BE2C (cell line): ENCODE measurements around the gene GRHL1.
"Not testable (repeated sequence)": the region's sequence is repeated elsewhere in the genome, so short reads cannot be mapped to it uniquely, and the experiment has no call there.

ENCODE experiments used
- DNase-seq: peaks from one replicate; pipeline ENCODE4 v3.0.0-alpha.2; 2020
- H3K27me3 ChIP-seq: fragments of 250-450 bp; sonication (Bioruptor Pico); 2 replicates; pipeline ENCODE4 v1.5.1; 2020; ENCODE audit warnings: mild to moderate bottlenecking
- H3K36me3 ChIP-seq: fragments of 250-450 bp; sonication (Bioruptor Pico); 2 replicates; pipeline ENCODE4 v1.5.1; 2020; ENCODE audit warnings: mild to moderate bottlenecking
- H3K4me1 ChIP-seq: fragments of 250-450 bp; sonication (Bioruptor Pico); 2 replicates; pipeline ENCODE4 v1.5.1; 2020
- H3K4me3 ChIP-seq: 2 replicates; pipeline ENCODE4 v1.5.1; 2011; ENCODE audit warnings: low read depth, low read length
- H3K9me3 ChIP-seq: fragments of 250-450 bp; sonication (Bioruptor Pico); 2 replicates; pipeline ENCODE4 v1.5.1; 2020
- CTCF ChIP-seq: IDR thresholded peaks from 2 replicates; pipeline ENCODE4 v1.5.1; 2012; ENCODE audit warnings: mild to moderate bottlenecking, low read depth, low read length

The GRHL1 gene

GRCh38 chr2:10012963-10013461 lies 61.5 kb downstream of the GRHL1 start:
- Histone ChIP-seq H3K27me3 (no peaks in the 10 kb centered on the region), H3K4me1 (peaks cover 10% of the 10 kb centered on the region), H3K9me3 (no peaks in the 10 kb centered on the region), H3K36me3 (no peaks in the 10 kb centered on the region), H3K4me3 (no peak overlapping the region)
- TF ChIP-seq CTCF, result no peak
- no peak for DNase-seq

- H3K9me3 ChIP-seq, H3K4me3 ChIP-seq, DNase-seq, H3K27me3 ChIP-seq, H3K36me3 ChIP-seq: not testable (repeated sequence)
- peaks cover 10% of the 10 kb centered on the region for H3K4me1 ChIP-seq
These were observed 62.3 kb downstream of the GRHL1 start for GRCh38 chr2:10013651-10014417.

- Histone ChIP-seq H3K4me1 (peaks cover 6% of the 10 kb centered on the region), H3K27me3 (no peaks in the 10 kb centered on the region), H3K9me3 (no peaks in the 10 kb centered on the region), H3K36me3 (no peaks in the 10 kb centered on the region), H3K4me3 (no peak overlapping the region)
- no peak for DNase-seq
- TF ChIP-seq CTCF, result no peak
These were observed 63.1 kb downstream of the GRHL1 start for GRCh38 chr2:10014418-10015190.

- H3K36me3 ChIP-seq, DNase-seq, H3K4me1 ChIP-seq, H3K27me3 ChIP-seq, H3K9me3 ChIP-seq, H3K4me3 ChIP-seq: not testable (repeated sequence)
These were observed 64.0 kb downstream of the GRHL1 start for GRCh38 chr2:10015376-10015989.

- no peak for TF ChIP-seq CTCF
- no peak for DNase-seq
- H3K36me3 ChIP-seq, result no peaks in the 10 kb centered on the region
- H3K4me1 ChIP-seq, result no peaks in the 10 kb centered on the region
- no peak overlapping the region for H3K4me3 ChIP-seq
- no peaks in the 10 kb centered on the region for H3K27me3 ChIP-seq
- no peaks in the 10 kb centered on the region for H3K9me3 ChIP-seq
These were observed 64.7 kb downstream of the GRHL1 start for GRCh38 chr2:10016001-10016801.

GRCh38 chr2:10016802-10017258 lies 65.3 kb downstream of the GRHL1 start:
- Histone ChIP-seq H3K27me3 (no peaks in the 10 kb centered on the region), H3K4me3 (no peak overlapping the region), H3K4me1 (no peaks in the 10 kb centered on the region), H3K36me3 (no peaks in the 10 kb centered on the region), H3K9me3 (no peaks in the 10 kb centered on the region)
- TF ChIP-seq CTCF, result no peak
- DNase-seq, result no peak
